HepG2 (cell line): ENCODE results near the gene VASN. TPM values are rescaled to one million over a fixed set of nuclear protein-coding genes. Genes with fewer than 3 reads are reported as not detected.

Experiments used
- CERS6 ChIP-seq: sonication (generic); formaldehyde crosslinking; IDR thresholded peaks from 2 replicates; pipeline ENCODE4 v1.5.0; 2020; ENCODE audit warnings: missing genetic modification reagents
- ETV5 ChIP-seq: IDR thresholded peaks from 2 replicates; pipeline ENCODE4 v1.6.1; 2018; ENCODE audit warnings: missing biosample characterization, missing genetic modification reagents, inconsistent platforms, borderline replicate concordance
- FOSL2 ChIP-seq: sonication (generic); formaldehyde crosslinking; IDR thresholded peaks from 2 replicates; pipeline ENCODE4 v1.4.0; 2020; ENCODE audit warnings: missing genetic modification reagents
- FOXC1 ChIP-seq: sonication (generic); formaldehyde crosslinking; IDR thresholded peaks from 2 replicates; pipeline ENCODE4 v1.8.0; 2022; ENCODE audit warnings: mild to moderate bottlenecking, missing genetic modification reagents, borderline replicate concordance
- HNF1B ChIP-seq: sonication (generic); formaldehyde crosslinking; IDR thresholded peaks from 2 replicates; pipeline ENCODE4 v1.5.1; 2020; ENCODE audit warnings: mild to moderate bottlenecking, moderate library complexity, missing genetic modification reagents
- KDM6A ChIP-seq: IDR thresholded peaks from 2 replicates; pipeline ENCODE4 v1.6.1; 2016; ENCODE audit warnings: low read depth
- MTA1 ChIP-seq: sonication (generic); formaldehyde crosslinking; IDR thresholded peaks from 2 replicates; pipeline ENCODE4 v1.4.0; 2020; ENCODE audit warnings: missing genetic modification reagents, mild to moderate bottlenecking, borderline replicate concordance
- RBM22 ChIP-seq: fragments of 200-400 bp; formaldehyde crosslinking; optimal IDR thresholded peaks from 2 replicates; pipeline ENCODE3; 2017; ENCODE audit warnings: mild to moderate bottlenecking, low read length, moderate library complexity
- RBM39 ChIP-seq: fragments of 200-400 bp; formaldehyde crosslinking; IDR thresholded peaks from one replicate; pipeline ENCODE4 v1.6.1; 2018; ENCODE audit warnings: antibody characterized with exemption, mild to moderate bottlenecking, low read depth, low read length; ENCODE audit not compliant: poor library complexity, severe bottlenecking
- SP4 ChIP-seq: sonication (generic); formaldehyde crosslinking; IDR thresholded peaks from 2 replicates; pipeline ENCODE4 v1.8.1; 2023; ENCODE audit warnings: mild to moderate bottlenecking, missing genetic modification reagents
- SPEN ChIP-seq: sonication (generic); formaldehyde crosslinking; IDR thresholded peaks from 2 replicates; pipeline ENCODE4 v1.5.1; 2020; ENCODE audit warnings: low read depth, mild to moderate bottlenecking, missing genetic modification reagents
- SRSF9 ChIP-seq: fragments of 200-400 bp; formaldehyde crosslinking; IDR thresholded peaks from 2 replicates; pipeline ENCODE4 v1.6.1; 2018; ENCODE audit warnings: borderline replicate concordance, mild to moderate bottlenecking, low read depth, low read length; ENCODE audit not compliant: insufficient read depth, poor library complexity, severe bottlenecking
- SSRP1 ChIP-seq: IDR thresholded peaks from 2 replicates; pipeline ENCODE4 v1.6.1; 2016; ENCODE audit warnings: control low read depth
- ZNF224 ChIP-seq: sonication (generic); formaldehyde crosslinking; IDR thresholded peaks from 2 replicates; pipeline ENCODE4 v1.5.0; 2020; ENCODE audit warnings: mild to moderate bottlenecking, missing genetic modification reagents
- ZNF263 ChIP-seq: sonication (generic); formaldehyde crosslinking; IDR thresholded peaks from 2 replicates; pipeline ENCODE4 v1.4.0; 2020; ENCODE audit warnings: missing genetic modification reagents
- ZNF274 ChIP-seq: sonication (generic); formaldehyde crosslinking; IDR thresholded peaks from 2 replicates; pipeline ENCODE4 v1.5.1; 2020; ENCODE audit warnings: mild to moderate bottlenecking, missing genetic modification reagents
- ZNF484 ChIP-seq: sonication (generic); formaldehyde crosslinking; IDR thresholded peaks from 2 replicates; pipeline ENCODE4 v1.5.1; 2020; ENCODE audit warnings: mild to moderate bottlenecking, low read depth, missing genetic modification reagents, borderline replicate concordance
- ZNF619 ChIP-seq: sonication (generic); formaldehyde crosslinking; IDR thresholded peaks from 2 replicates; pipeline ENCODE4 v1.4.0; 2020; ENCODE audit warnings: mild to moderate bottlenecking, missing genetic modification reagents
- ZSCAN31 ChIP-seq: sonication (generic); formaldehyde crosslinking; IDR thresholded peaks from 2 replicates; pipeline ENCODE4 v1.5.0; 2020; ENCODE audit warnings: low read depth, mild to moderate bottlenecking, missing genetic modification reagents
- polyA plus RNA-seq, 8 experiments: library from polyadenylated mRNA; depleted of rRNA in 3 of 8; stranded (reverse) in 7 of 8; unstranded in 1 of 8; fragments of >200 nt; fragmentation: Illumina TruSeq in 4 of 8; extraction: Trizol in 4 of 8; gene quantifications; 2 replicates each; pipeline versions ENCODE4 v1.2.1 to v1.2.3, GENCODE V29; 2011 to 2016; ENCODE audit warnings: low read depth in 4 of 8, missing spikeins in 1 of 8, mixed read lengths in 1 of 8; ENCODE audit not compliant: insufficient read depth in 1 of 8
- total RNA-seq, 5 experiments: library from RNA; depleted of rRNA; stranded (reverse); fragments of >200 nt; fragmentation: Illumina TruSeq; extraction: Trizol; gene quantifications; 2 replicates each; pipeline ENCODE4 v1.2.3, GENCODE V29; 2016; ENCODE audit warnings: low read depth in 1 of 5
- TF ChIP-seq, protein P1 (sequence below): IDR thresholded peaks from 2 replicates; pipeline ENCODE4 v1.6.1; 2016
- TF ChIP-seq, protein P2 (sequence below): sonication (generic); formaldehyde crosslinking; conservative IDR thresholded peaks from 2 replicates; pipeline ENCODE4 v1.8.1; 2023; ENCODE audit warnings: missing genetic modification reagents
- TF ChIP-seq, protein P3 (sequence below): IDR thresholded peaks from 2 replicates; pipeline ENCODE4 v1.6.1; 2012; ENCODE audit warnings: inconsistent platforms

Gene VASN
- total and polyA plus RNA-seq, 2 of the 13 experiments (the other 11 are each of a cell fraction or from before 2014, with no cell fraction given), result 8.4 to 18.2 TPM

DNA sequence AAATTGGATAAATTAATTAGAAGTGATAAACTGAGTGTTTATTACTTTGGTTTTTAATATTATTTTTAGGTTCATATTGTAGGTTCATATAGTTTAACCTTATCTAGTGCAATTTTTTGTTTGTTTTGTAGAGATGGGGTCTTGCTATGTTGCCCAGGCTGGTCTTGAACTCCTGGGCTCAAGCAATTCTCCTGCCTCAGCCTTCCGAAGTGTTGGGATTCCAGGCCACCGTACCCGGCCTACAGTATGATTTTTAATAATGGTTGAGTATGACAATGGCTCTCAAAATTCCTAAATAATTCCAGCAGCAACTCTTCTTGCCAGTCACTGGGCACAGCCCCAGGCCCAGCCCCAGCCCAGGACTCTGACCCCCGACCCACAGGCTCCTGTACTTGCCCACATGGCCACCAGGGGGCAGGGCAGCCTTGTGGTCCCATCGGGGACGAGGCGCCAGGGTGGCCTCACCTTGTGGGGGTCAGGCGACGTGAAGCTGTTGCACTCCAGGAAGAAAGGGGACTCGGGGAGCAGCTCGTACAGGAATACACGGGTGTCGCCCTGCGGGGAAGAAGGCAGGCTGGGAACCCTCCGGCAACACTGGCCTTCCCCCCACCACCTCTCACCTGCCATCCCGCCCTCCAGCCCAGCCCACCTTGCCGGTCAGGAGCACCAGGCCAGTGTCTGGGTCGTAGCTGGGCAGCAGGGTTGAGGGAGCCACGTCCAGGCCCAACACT is 12.7 kb upstream of the VASN start (continued):
- TF ChIP-seq ZSCAN31 (CRISPR knock-in tag), result no peak
- TF ChIP-seq RBM39, result peak; percentile 36
- peak; percentile 46; the same call in 1 of the 2 replicates for TF ChIP-seq HNF1B
- TF ChIP-seq ETV5 (CRISPR knock-in tag), result peak; percentile 14; the same call in 1 of the 2 replicates
- peak; percentile 47; the same call in 1 of the 2 replicates for TF ChIP-seq SPEN
- no peak for TF ChIP-seq SRSF9
- peak; percentile 35; the same call in 1 of the 2 replicates for TF ChIP-seq MTA1 (CRISPR knock-in tag)
- TF ChIP-seq ZNF484 (CRISPR knock-in tag), result no peak
- TF ChIP-seq ZNF619 (CRISPR knock-in tag), result 0 out of 2 replicates have a peak, but pooled peaks have one; percentile 57
- TF ChIP-seq SSRP1 (CRISPR knock-in tag), result no peak
- TF ChIP-seq, protein P1, sequence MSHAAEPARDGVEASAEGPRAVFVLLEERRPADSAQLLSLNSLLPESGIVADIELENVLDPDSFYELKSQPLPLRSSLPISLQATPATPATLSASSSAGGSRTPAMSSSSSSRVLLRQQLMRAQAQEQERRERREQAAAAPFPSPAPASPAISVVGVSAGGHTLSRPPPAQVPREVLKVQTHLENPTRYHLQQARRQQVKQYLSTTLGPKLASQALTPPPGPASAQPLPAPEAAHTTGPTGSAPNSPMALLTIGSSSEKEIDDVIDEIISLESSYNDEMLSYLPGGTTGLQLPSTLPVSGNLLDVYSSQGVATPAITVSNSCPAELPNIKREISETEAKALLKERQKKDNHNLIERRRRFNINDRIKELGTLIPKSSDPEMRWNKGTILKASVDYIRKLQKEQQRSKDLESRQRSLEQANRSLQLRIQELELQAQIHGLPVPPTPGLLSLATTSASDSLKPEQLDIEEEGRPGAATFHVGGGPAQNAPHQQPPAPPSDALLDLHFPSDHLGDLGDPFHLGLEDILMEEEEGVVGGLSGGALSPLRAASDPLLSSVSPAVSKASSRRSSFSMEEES (CRISPR knock-in tag), result 0 out of 2 replicates have a peak, but pooled peaks have one; percentile 26
- TF ChIP-seq ZNF224 (CRISPR knock-in tag), result 0 out of 2 replicates have a peak, but pooled peaks have one; percentile 41
- TF ChIP-seq CERS6, result no peak
- 0 out of 2 replicates have a peak, but pooled peaks have one; percentile 31 for TF ChIP-seq SP4 (CRISPR knock-in tag)
- TF ChIP-seq FOXC1, result 0 out of 2 replicates have a peak, but pooled peaks have one; percentile 23
- TF ChIP-seq KDM6A (CRISPR knock-in tag), result no peak
- no peak for TF ChIP-seq RBM22
- TF ChIP-seq ZNF274 (CRISPR knock-in tag), result 0 out of 2 replicates have a peak, but pooled peaks have one; percentile 22
- TF ChIP-seq ZNF263, result 0 out of 2 replicates have a peak, but pooled peaks have one; percentile 32
- TF ChIP-seq, protein P2, sequence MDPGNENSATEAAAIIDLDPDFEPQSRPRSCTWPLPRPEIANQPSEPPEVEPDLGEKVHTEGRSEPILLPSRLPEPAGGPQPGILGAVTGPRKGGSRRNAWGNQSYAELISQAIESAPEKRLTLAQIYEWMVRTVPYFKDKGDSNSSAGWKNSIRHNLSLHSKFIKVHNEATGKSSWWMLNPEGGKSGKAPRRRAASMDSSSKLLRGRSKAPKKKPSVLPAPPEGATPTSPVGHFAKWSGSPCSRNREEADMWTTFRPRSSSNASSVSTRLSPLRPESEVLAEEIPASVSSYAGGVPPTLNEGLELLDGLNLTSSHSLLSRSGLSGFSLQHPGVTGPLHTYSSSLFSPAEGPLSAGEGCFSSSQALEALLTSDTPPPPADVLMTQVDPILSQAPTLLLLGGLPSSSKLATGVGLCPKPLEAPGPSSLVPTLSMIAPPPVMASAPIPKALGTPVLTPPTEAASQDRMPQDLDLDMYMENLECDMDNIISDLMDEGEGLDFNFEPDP, result no peak
- TF ChIP-seq FOSL2 (CRISPR knock-in tag), result peak; percentile 26; the same call in 1 of the 2 replicates
- TF ChIP-seq, protein P3, sequence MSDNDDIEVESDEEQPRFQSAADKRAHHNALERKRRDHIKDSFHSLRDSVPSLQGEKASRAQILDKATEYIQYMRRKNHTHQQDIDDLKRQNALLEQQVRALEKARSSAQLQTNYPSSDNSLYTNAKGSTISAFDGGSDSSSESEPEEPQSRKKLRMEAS, result peak; percentile 42; the same call in 1 of the 2 replicates
